Kidney epithelial cell (primary cell): Measurements from ENCODE around the gene GPATCH4. TPM values are rescaled to one million over a fixed set of nuclear protein-coding genes. Genes with fewer than 3 reads are reported as not detected.

Experiments used
- DNase-seq: peaks from one replicate; pipeline ENCODE4 v3.0.0-alpha.2; 2010; ENCODE audit warnings: low read depth
- H3K27me3 ChIP-seq: 2 replicates; pipeline ENCODE4 v1.6.0; 2011; ENCODE audit warnings: low read length; ENCODE audit not compliant: control insufficient read depth, insufficient read depth
- H3K36me3 ChIP-seq: 2 replicates; pipeline ENCODE4 v1.5.1; 2011; ENCODE audit warnings: low read length; ENCODE audit not compliant: control insufficient read depth, insufficient read depth
- H3K4me3 ChIP-seq: 2 replicates; pipeline ENCODE4 v1.5.1; 2011; ENCODE audit warnings: low read depth, mild to moderate bottlenecking, control low read depth, low read length
- total RNA-seq: library from RNA; depleted of rRNA; stranded (reverse); fragments of >200 nt; gene quantifications from 2 replicates; pipeline ENCODE4 v1.2.3, GENCODE V29; 2015
- TF ChIP-seq, protein P1 (sequence below): IDR thresholded peaks from 2 replicates; pipeline ENCODE4 v1.5.1; 2011; ENCODE audit warnings: mild to moderate bottlenecking, moderate library complexity, low read length, control low read depth, inconsistent platforms; ENCODE audit not compliant: insufficient read depth, poor library complexity, severe bottlenecking

The GPATCH4 gene
- total RNA-seq, 1 donor from 2014 or later = 21.8 TPM

DNA sequence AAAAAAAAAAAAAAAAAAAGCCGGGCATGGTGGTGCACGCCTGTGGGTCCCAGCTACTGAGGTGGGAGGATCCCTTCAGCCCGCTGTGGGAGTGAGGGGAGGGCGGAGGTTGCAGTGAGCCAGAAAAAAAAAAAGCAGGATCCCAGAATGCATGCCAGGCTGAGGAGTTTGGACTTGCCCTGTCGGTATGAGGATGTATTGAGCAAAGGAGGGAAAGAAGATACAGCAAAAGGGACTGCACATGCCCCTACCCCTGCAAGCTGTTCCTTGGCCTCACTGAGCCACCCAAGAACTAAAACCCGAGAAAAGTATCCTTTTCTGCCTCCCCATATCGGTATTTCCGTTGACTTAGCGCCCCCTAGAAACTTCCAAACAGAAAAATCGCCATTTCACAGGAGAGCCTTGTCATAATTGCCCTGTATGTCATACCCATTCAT lies 1.3 kb upstream of the GPATCH4 start:
- Histone ChIP-seq H3K27me3 (no peaks in the 10 kb centered on the region), H3K36me3 (peaks cover 1% of the 10 kb centered on the region), H3K4me3 (no peak overlapping the region)
- DNase-seq = no peak
- TF ChIP-seq, protein P1, sequence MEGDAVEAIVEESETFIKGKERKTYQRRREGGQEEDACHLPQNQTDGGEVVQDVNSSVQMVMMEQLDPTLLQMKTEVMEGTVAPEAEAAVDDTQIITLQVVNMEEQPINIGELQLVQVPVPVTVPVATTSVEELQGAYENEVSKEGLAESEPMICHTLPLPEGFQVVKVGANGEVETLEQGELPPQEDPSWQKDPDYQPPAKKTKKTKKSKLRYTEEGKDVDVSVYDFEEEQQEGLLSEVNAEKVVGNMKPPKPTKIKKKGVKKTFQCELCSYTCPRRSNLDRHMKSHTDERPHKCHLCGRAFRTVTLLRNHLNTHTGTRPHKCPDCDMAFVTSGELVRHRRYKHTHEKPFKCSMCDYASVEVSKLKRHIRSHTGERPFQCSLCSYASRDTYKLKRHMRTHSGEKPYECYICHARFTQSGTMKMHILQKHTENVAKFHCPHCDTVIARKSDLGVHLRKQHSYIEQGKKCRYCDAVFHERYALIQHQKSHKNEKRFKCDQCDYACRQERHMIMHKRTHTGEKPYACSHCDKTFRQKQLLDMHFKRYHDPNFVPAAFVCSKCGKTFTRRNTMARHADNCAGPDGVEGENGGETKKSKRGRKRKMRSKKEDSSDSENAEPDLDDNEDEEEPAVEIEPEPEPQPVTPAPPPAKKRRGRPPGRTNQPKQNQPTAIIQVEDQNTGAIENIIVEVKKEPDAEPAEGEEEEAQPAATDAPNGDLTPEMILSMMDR = peak; percentile 52

DNA sequence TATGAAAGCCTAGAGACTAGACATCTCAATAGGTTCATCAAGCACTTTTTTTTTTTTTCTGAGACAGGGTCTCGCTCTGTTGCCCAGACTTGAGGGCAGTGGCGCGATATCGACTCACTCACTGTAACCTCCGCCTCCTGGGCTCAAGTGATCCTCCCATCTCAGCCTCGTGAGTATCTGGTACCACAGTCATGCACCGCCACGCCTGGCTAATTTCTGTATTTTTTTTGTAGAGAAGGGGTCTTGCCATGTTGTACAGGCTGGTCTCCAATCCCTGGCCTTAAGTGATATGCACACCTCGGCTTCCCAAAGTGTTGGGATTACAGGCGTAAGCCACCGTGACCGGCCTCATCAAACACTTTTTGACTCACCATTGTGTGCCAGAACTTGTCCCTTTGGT lies 613 bp upstream of the GPATCH4 start:
- peaks cover 1% of the 10 kb centered on the region for H3K36me3 ChIP-seq
- H3K4me3 ChIP-seq = peak overlapping the region; percentile 89
- no peak for DNase-seq
- H3K27me3 ChIP-seq = no peaks in the 10 kb centered on the region
- TF ChIP-seq, protein P1 = no peak

DNA sequence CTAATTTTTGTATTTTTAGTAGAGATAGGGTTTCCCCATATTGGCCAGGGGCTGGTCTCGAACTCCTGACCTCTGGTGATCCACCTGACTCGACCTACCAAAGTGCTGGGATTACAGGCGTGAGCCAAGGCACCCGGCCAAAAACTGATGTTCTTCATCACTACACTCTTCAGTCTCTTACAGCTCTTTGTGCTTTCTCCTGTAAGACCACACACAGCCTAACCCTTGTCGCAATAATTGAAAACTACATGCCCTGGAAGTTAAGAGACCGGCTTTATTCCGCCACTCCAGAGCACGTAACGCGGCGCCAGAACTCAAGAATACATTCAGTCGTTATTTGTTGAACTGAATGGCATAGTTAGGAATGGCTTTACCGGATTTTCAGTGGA lies 552 bp downstream of the GPATCH4 start:
- Histone ChIP-seq H3K36me3 (peaks cover 4% of the 10 kb centered on the region), H3K27me3 (no peaks in the 10 kb centered on the region), H3K4me3 (peak overlapping the region; percentile 89)
- no peak for DNase-seq
- TF ChIP-seq, protein P1 = no peak

DNA sequence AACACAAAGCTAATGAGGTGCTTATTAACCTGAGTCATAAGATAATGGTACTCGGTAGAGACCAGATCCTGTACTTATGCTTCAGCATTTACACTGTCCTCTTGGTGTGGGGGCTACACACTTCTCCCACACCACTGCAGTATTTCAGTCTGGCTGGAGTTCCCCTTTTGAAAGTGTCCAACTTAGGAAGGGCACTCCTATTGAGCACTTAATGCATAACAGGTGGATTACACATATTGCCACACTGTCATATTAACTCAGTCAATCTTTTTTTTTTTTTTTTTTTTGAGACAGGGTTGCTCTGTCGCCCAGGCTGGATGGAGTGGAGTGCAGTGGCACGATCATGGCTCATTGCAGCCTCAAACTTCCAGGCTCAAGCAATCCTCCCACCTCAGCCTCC lies 1.5 kb downstream of the GPATCH4 start:
- DNase-seq = no peak
- no peaks in the 10 kb centered on the region for H3K27me3 ChIP-seq
- TF ChIP-seq, protein P1 = no peak

DNA sequence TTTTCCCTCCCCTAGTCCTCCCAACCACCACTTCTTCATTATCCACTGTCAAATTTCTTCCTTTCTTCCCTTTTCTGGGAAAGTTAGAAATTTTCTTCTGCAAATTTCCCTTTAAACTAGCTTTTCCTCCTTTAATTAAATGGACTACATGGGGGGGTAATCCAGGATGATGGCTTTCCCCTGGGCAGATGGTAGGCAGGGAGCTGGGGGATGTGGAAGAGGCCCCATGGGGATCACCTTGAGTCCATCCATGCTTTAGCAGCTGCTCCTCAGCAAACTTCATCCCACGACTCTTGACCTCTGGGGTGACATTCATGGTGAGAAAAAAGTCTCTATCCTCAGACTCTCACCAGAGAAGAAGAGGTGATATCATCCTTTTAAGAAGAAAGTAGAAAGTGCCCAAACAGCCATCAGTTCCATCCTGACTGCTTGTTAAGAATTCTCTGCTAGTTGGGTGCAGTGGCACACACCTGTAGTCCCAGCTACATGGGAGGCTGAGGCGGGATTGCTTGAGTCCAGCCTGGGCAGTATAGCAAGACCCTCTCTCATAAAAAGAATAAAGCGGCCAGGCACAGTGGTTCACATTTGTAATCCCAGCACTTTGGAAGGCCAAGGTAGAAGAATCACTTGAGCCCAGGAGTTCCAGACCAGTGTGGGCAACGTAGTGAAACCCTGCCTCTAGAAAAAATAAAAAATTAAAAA lies 2.4 kb downstream of the GPATCH4 start:
- H3K36me3 ChIP-seq = peaks cover 4% of the 10 kb centered on the region
- DNase-seq = no peak
- TF ChIP-seq, protein P1 = no peak
- H3K27me3 ChIP-seq = no peaks in the 10 kb centered on the region
- no peak overlapping the region for H3K4me3 ChIP-seq

More for the DNA sequence above, 1.5 kb downstream of the GPATCH4 start:
- Histone ChIP-seq H3K36me3 (peaks cover 4% of the 10 kb centered on the region), H3K4me3 (no peak overlapping the region)

DNA sequence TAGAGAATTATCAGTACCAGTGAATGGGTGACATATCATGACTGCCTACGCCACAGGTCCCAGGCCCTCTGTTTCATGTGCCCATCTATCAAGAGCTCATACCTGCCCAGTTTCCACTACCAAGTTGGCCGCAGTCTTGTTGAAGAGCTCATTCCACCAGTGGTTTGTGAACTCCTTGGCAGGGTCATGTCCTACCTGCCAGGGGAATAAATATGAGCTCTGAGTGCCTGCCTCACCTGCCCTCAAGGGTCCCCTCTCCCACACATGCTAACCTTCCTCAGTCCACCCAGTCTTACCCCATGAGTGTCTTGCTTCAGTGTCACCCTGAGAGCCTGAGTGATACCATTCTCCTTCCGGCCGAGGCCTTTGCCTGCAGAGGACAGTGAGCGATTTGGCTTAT lies 3.2 kb downstream of the GPATCH4 start:
- H3K36me3 ChIP-seq = peaks cover 5% of the 10 kb centered on the region
- TF ChIP-seq, protein P1 = no peak
- no peak for DNase-seq
- no peaks in the 10 kb centered on the region for H3K27me3 ChIP-seq
- no peak overlapping the region for H3K4me3 ChIP-seq
